ENCODE measurements around the gene KRTAP3-1.
"Not testable (repeated sequence)": the region's sequence is repeated elsewhere in the genome, so short reads cannot be mapped to it uniquely, and the experiment has no call there.

KRTAP3-1 gene

GRCh38 chr17:41037853-41038350 lies 29.0 kb upstream of the KRTAP3-1 start:
- no peaks in the 10 kb centered on the region for H3K36me3 ChIP-seq (ENCODE audit: insufficient read depth, low read depth, low read length)
- no peak overlapping the region for H3K9ac ChIP-seq (ENCODE audit: low read depth, low read length)
- no peak overlapping the region for H3K27ac ChIP-seq (ENCODE audit: low read length)
- no peaks in the 10 kb centered on the region for H3K9me3 ChIP-seq (ENCODE audit: insufficient read depth, low read depth, low read length)
- H3K4me1 ChIP-seq (ENCODE audit: insufficient read depth, low read length): peaks cover 13% of the 10 kb centered on the region; the same call in 1 of the 2 replicates
- H3K4me3 ChIP-seq (ENCODE audit: low read length): no peak overlapping the region
- no peaks in the 10 kb centered on the region for H3K27me3 ChIP-seq (ENCODE audit: insufficient read depth, low read length)

- not testable (repeated sequence) for H3K27me3 ChIP-seq (ENCODE audit: insufficient read depth, low read length); H3K9ac ChIP-seq (ENCODE audit: low read depth, low read length); H3K36me3 ChIP-seq (ENCODE audit: insufficient read depth, low read depth, low read length); H3K27ac ChIP-seq (ENCODE audit: low read length); H3K4me3 ChIP-seq (ENCODE audit: low read length); H3K9me3 ChIP-seq (ENCODE audit: insufficient read depth, low read depth, low read length)
- peaks cover 13% of the 10 kb centered on the region; the same call in 1 of the 2 replicates for H3K4me1 ChIP-seq (ENCODE audit: insufficient read depth, low read length)
These were observed 25.5 kb upstream of the KRTAP3-1 start, which contains the start of gene KRTAP1-3 for GRCh38 chr17:41034346-41034935. TSS of gene KRTAP1-3 (minus strand) at chr17:41034874. CDS start at chr17:41034821, 53 bp downstream.

GRCh38 chr17:41029633-41030245 lies 20.8 kb upstream of the KRTAP3-1 start, which contains the start of gene KRTAP1-4:
TSS of gene KRTAP1-4 (minus strand) at chr17:41030195. CDS start at chr17:41030078, 117 bp downstream.
- Histone ChIP-seq H3K27ac (ENCODE audit: low read length) (no peak within 1 kb of the TSS), H3K4me3 (ENCODE audit: low read length) (no peak within 1 kb of the TSS), H3K9me3 (ENCODE audit: insufficient read depth, low read depth, low read length) (no peaks in the 10 kb centered on the region)

GRCh38 chr17:41026715-41027471 lies 18.0 kb upstream of the KRTAP3-1 start, which contains the start of gene KRTAP1-5:
TSS of gene KRTAP1-5 (minus strand) at chr17:41027208. CDS start at chr17:41027155, 53 bp downstream.
- no peaks in the 10 kb centered on the region for H3K27me3 ChIP-seq (ENCODE audit: insufficient read depth, low read length)
- no peak within 1 kb of the TSS for H3K4me3 ChIP-seq (ENCODE audit: low read length)
- H3K27ac ChIP-seq (ENCODE audit: low read length): no peak within 1 kb of the TSS
- H3K36me3 ChIP-seq (ENCODE audit: insufficient read depth, low read depth, low read length): no peaks in the 10 kb centered on the region
- H3K9ac ChIP-seq (ENCODE audit: low read depth, low read length): no peak within 1 kb of the TSS
- H3K9me3 ChIP-seq (ENCODE audit: insufficient read depth, low read depth, low read length): no peaks in the 10 kb centered on the region
- H3K4me1 ChIP-seq (ENCODE audit: insufficient read depth, low read length): no peaks in the 10 kb centered on the region

More at GRCh38 chr17:41029633-41030245, 20.8 kb upstream of the KRTAP3-1 start, which contains the start of gene KRTAP1-4:
- H3K36me3 ChIP-seq (ENCODE audit: insufficient read depth, low read depth, low read length): no peaks in the 10 kb centered on the region
- no peaks in the 10 kb centered on the region for H3K4me1 ChIP-seq (ENCODE audit: insufficient read depth, low read length)
- no peak within 1 kb of the TSS for H3K9ac ChIP-seq (ENCODE audit: low read depth, low read length)
- H3K27me3 ChIP-seq (ENCODE audit: insufficient read depth, low read length): no peaks in the 10 kb centered on the region

GRCh38 chr17:41024697-41025096 lies 15.8 kb upstream of the KRTAP3-1 start:
- Histone ChIP-seq H3K27ac (ENCODE audit: low read length) (no peak overlapping the region), H3K4me3 (ENCODE audit: low read length) (no peak overlapping the region), H3K36me3 (ENCODE audit: insufficient read depth, low read depth, low read length) (no peaks in the 10 kb centered on the region), H3K9me3 (ENCODE audit: insufficient read depth, low read depth, low read length) (no peaks in the 10 kb centered on the region), H3K9ac (ENCODE audit: low read depth, low read length) (no peak overlapping the region), H3K4me1 (ENCODE audit: insufficient read depth, low read length) (no peaks in the 10 kb centered on the region), H3K27me3 (ENCODE audit: insufficient read depth, low read length) (no peaks in the 10 kb centered on the region)

GRCh38 chr17:41020336-41020735 lies 11.4 kb upstream of the KRTAP3-1 start:
- Histone ChIP-seq H3K4me3 (ENCODE audit: low read length) (no peak overlapping the region), H3K36me3 (ENCODE audit: insufficient read depth, low read depth, low read length) (no peaks in the 10 kb centered on the region), H3K9me3 (ENCODE audit: insufficient read depth, low read depth, low read length) (no peaks in the 10 kb centered on the region), H3K4me1 (ENCODE audit: insufficient read depth, low read length) (no peaks in the 10 kb centered on the region), H3K27me3 (ENCODE audit: insufficient read depth, low read length) (no peaks in the 10 kb centered on the region), H3K27ac (ENCODE audit: low read length) (no peak overlapping the region), H3K9ac (ENCODE audit: low read depth, low read length) (no peak overlapping the region)

GRCh38 chr17:41019415-41019814 lies 10.5 kb upstream of the KRTAP3-1 start:
- no peak overlapping the region for H3K4me3 ChIP-seq (ENCODE audit: low read length)
- H3K9me3 ChIP-seq (ENCODE audit: insufficient read depth, low read depth, low read length): no peaks in the 10 kb centered on the region
- H3K9ac ChIP-seq (ENCODE audit: low read depth, low read length): no peak overlapping the region
- no peaks in the 10 kb centered on the region for H3K4me1 ChIP-seq (ENCODE audit: insufficient read depth, low read length)
- no peak overlapping the region for H3K27ac ChIP-seq (ENCODE audit: low read length)
- no peaks in the 10 kb centered on the region for H3K27me3 ChIP-seq (ENCODE audit: insufficient read depth, low read length)
- no peaks in the 10 kb centered on the region for H3K36me3 ChIP-seq (ENCODE audit: insufficient read depth, low read depth, low read length)

- H3K4me1 ChIP-seq (ENCODE audit: insufficient read depth, low read length): no peaks in the 10 kb centered on the region
- no peak overlapping the region for H3K9ac ChIP-seq (ENCODE audit: low read depth, low read length)
- H3K27ac ChIP-seq (ENCODE audit: low read length): no peak overlapping the region
- H3K27me3 ChIP-seq (ENCODE audit: insufficient read depth, low read length): no peaks in the 10 kb centered on the region
- no peaks in the 10 kb centered on the region for H3K9me3 ChIP-seq (ENCODE audit: insufficient read depth, low read depth, low read length)
- H3K4me3 ChIP-seq (ENCODE audit: low read length): no peak overlapping the region
- no peaks in the 10 kb centered on the region for H3K36me3 ChIP-seq (ENCODE audit: insufficient read depth, low read depth, low read length)
These were observed 9.6 kb upstream of the KRTAP3-1 start for GRCh38 chr17:41018541-41018940.

- H3K4me3 ChIP-seq (ENCODE audit: low read length): no peak overlapping the region
- no peaks in the 10 kb centered on the region for H3K9me3 ChIP-seq (ENCODE audit: insufficient read depth, low read depth, low read length)
- no peaks in the 10 kb centered on the region for H3K4me1 ChIP-seq (ENCODE audit: insufficient read depth, low read length)
- no peaks in the 10 kb centered on the region for H3K27me3 ChIP-seq (ENCODE audit: insufficient read depth, low read length)
- no peak overlapping the region for H3K27ac ChIP-seq (ENCODE audit: low read length)
- no peaks in the 10 kb centered on the region for H3K36me3 ChIP-seq (ENCODE audit: insufficient read depth, low read depth, low read length)
- no peak overlapping the region for H3K9ac ChIP-seq (ENCODE audit: low read depth, low read length)
These were observed 7.8 kb upstream of the KRTAP3-1 start for GRCh38 chr17:41016578-41017215.

- Histone ChIP-seq H3K36me3 (ENCODE audit: insufficient read depth, low read depth, low read length) (no peaks in the 10 kb centered on the region), H3K4me3 (ENCODE audit: low read length) (no peak overlapping the region), H3K9me3 (ENCODE audit: insufficient read depth, low read depth, low read length) (no peaks in the 10 kb centered on the region), H3K4me1 (ENCODE audit: insufficient read depth, low read length) (no peaks in the 10 kb centered on the region), H3K27ac (ENCODE audit: low read length) (no peak overlapping the region), H3K9ac (ENCODE audit: low read depth, low read length) (no peak overlapping the region), H3K27me3 (ENCODE audit: insufficient read depth, low read length) (no peaks in the 10 kb centered on the region)
These were observed 6.5 kb upstream of the KRTAP3-1 start for GRCh38 chr17:41015454-41015853.

- H3K36me3 ChIP-seq (ENCODE audit: insufficient read depth, low read depth, low read length): no peaks in the 10 kb centered on the region
- no peaks in the 10 kb centered on the region for H3K9me3 ChIP-seq (ENCODE audit: insufficient read depth, low read depth, low read length)
- H3K4me3 ChIP-seq (ENCODE audit: low read length): no peak overlapping the region
- H3K4me1 ChIP-seq (ENCODE audit: insufficient read depth, low read length): peaks cover 8% of the 10 kb centered on the region; the same call in 1 of the 2 replicates
- H3K27ac ChIP-seq (ENCODE audit: low read length): no peak overlapping the region
- no peak overlapping the region for H3K9ac ChIP-seq (ENCODE audit: low read depth, low read length)
- H3K27me3 ChIP-seq (ENCODE audit: insufficient read depth, low read length): no peaks in the 10 kb centered on the region
These were observed 4.7 kb upstream of the KRTAP3-1 start for GRCh38 chr17:41013606-41014005.

Data from iPS-20b (cell line).